WTC11 (cell line): Measurements from ENCODE around the gene LZTS2. TPM values are rescaled to one million over a fixed set of nuclear protein-coding genes. Genes with fewer than 3 reads are reported as not detected.

Experiments used
- ATAC-seq: fragments of 200-7000 bp; cut with Tn5 transposase; 2 replicates; pipeline ENCODE4 v1.10.0; 2021; ENCODE audit warnings: mild to moderate bottlenecking, moderate library complexity
- CTCF ChIA-PET: fragments of 300-600 bp; sonication (Branson Sonifier 250); formaldehyde crosslinking; loops from one replicate; lab custom pipeline; 2021; ENCODE audit warnings: antibody characterized with exemption; lab: Charles Lee
- POLR2A ChIA-PET: fragments of 350-600 bp; sonication (Branson Sonifier 250); formaldehyde crosslinking; loops from one replicate; lab custom pipeline; 2021; ENCODE audit warnings: antibody characterized with exemption; lab: Charles Lee
- DNase-seq: peaks from one replicate; pipeline ENCODE4 v3.0.0; 2021; ENCODE audit warnings: low spot score
- H3K27ac Mint-ChIP-seq: 2 replicates; pipeline ENCODE4 v1.8.0; 2021; ENCODE audit warnings: mixed read lengths
- H3K27me3 Mint-ChIP-seq: 2 replicates; pipeline ENCODE4 v1.8.0; 2021; ENCODE audit warnings: low read depth, mild to moderate bottlenecking, moderate library complexity, mixed read lengths
- H3K36me3 Mint-ChIP-seq: 2 replicates; pipeline ENCODE4 v1.8.0; 2021; ENCODE audit warnings: mixed read lengths
- H3K4me1 Mint-ChIP-seq: 2 replicates; pipeline ENCODE4 v1.8.0; 2022; ENCODE audit warnings: mixed read lengths
- H3K4me3 Mint-ChIP-seq: 2 replicates; pipeline ENCODE4 v1.8.0; 2021; ENCODE audit warnings: mild to moderate bottlenecking, moderate library complexity, mixed read lengths
- H3K9me3 Mint-ChIP-seq: 2 replicates; pipeline ENCODE4 v1.8.0; 2021; ENCODE audit warnings: mixed read lengths
- AR ChIP-seq: fragments of 250-450 bp; sonication (Bioruptor Pico); IDR thresholded peaks from 2 replicates; pipeline ENCODE4 v1.9.0; 2021; ENCODE audit warnings: mild to moderate bottlenecking
- CDX4 ChIP-seq: fragments of 250-450 bp; sonication (Bioruptor Pico); IDR thresholded peaks from 2 replicates; pipeline ENCODE4 v1.9.0; 2021; ENCODE audit warnings: moderate library complexity, mild to moderate bottlenecking, inconsistent platforms, borderline replicate concordance
- E2F4 ChIP-seq: sonication (generic); formaldehyde crosslinking; IDR thresholded peaks from 2 replicates; pipeline ENCODE4 v1.8.1; 2022; ENCODE audit warnings: low read depth, mild to moderate bottlenecking, moderate library complexity, missing genetic modification reagents, borderline replicate concordance
- E2F5 ChIP-seq: sonication (generic); formaldehyde crosslinking; IDR thresholded peaks from 2 replicates; pipeline ENCODE4 v1.8.1; 2022; ENCODE audit warnings: mild to moderate bottlenecking, moderate library complexity, missing genetic modification reagents
- ETV6 ChIP-seq: sonication (generic); formaldehyde crosslinking; IDR thresholded peaks from 2 replicates; pipeline ENCODE4 v1.8.1; 2022; ENCODE audit warnings: mild to moderate bottlenecking, missing genetic modification reagents
- JAZF1 ChIP-seq: fragments of 250-450 bp; sonication (Bioruptor Pico); IDR thresholded peaks from 2 replicates; pipeline ENCODE4 v1.9.0; 2021; ENCODE audit warnings: moderate library complexity, mild to moderate bottlenecking, inconsistent platforms
- NFE2L1 ChIP-seq: sonication (generic); formaldehyde crosslinking; IDR thresholded peaks from 2 replicates; pipeline ENCODE4 v1.8.1; 2023; ENCODE audit warnings: missing genetic modification reagents
- ZNF423 ChIP-seq: fragments of 250-450 bp; sonication (Bioruptor Pico); IDR thresholded peaks from 2 replicates; pipeline ENCODE4 v2.1.2; 2022; ENCODE audit warnings: mild to moderate bottlenecking, moderate library complexity
- ZNF425 ChIP-seq: fragments of 250-450 bp; sonication (Bioruptor Pico); conservative IDR thresholded peaks from 2 replicates; pipeline ENCODE4 v1.9.0; 2021; ENCODE audit warnings: mild to moderate bottlenecking
- total RNA-seq: library from RNA; stranded (reverse); gene quantifications from 3 replicates; pipeline ENCODE4 v1.2.3, GENCODE V29; 2021
- TF ChIP-seq, protein P1 (sequence below): sonication (generic); formaldehyde crosslinking; IDR thresholded peaks from 2 replicates; pipeline ENCODE4 v1.8.0; 2023; ENCODE audit warnings: mild to moderate bottlenecking, missing genetic modification reagents
- TF ChIP-seq, protein P2 (sequence below): sonication (generic); formaldehyde crosslinking; IDR thresholded peaks from 2 replicates; pipeline ENCODE4 v1.8.0; 2022; ENCODE audit warnings: mild to moderate bottlenecking, missing genetic modification reagents

The LZTS2 gene
- total RNA-seq, 1 experiment from 2014 or later: 84.6 TPM

- TF ChIP-seq E2F5 (CRISPR knock-in tag) (0 out of 2 replicates have a peak, but pooled peaks have one; percentile 59), AR (CRISPR knock-in tag) (no peak), ETV6 (CRISPR knock-in tag) (peak; percentile 91)
- TF ChIP-seq, protein P1, sequence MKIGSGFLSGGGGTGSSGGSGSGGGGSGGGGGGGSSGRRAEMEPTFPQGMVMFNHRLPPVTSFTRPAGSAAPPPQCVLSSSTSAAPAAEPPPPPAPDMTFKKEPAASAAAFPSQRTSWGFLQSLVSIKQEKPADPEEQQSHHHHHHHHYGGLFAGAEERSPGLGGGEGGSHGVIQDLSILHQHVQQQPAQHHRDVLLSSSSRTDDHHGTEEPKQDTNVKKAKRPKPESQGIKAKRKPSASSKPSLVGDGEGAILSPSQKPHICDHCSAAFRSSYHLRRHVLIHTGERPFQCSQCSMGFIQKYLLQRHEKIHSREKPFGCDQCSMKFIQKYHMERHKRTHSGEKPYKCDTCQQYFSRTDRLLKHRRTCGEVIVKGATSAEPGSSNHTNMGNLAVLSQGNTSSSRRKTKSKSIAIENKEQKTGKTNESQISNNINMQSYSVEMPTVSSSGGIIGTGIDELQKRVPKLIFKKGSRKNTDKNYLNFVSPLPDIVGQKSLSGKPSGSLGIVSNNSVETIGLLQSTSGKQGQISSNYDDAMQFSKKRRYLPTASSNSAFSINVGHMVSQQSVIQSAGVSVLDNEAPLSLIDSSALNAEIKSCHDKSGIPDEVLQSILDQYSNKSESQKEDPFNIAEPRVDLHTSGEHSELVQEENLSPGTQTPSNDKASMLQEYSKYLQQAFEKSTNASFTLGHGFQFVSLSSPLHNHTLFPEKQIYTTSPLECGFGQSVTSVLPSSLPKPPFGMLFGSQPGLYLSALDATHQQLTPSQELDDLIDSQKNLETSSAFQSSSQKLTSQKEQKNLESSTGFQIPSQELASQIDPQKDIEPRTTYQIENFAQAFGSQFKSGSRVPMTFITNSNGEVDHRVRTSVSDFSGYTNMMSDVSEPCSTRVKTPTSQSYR (CRISPR knock-in tag): 0 out of 2 replicates have a peak, but pooled peaks have one; percentile 48
- TF ChIP-seq, protein P2, sequence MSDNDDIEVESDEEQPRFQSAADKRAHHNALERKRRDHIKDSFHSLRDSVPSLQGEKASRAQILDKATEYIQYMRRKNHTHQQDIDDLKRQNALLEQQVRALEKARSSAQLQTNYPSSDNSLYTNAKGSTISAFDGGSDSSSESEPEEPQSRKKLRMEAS: peak; percentile 91
Observed at GRCh38 chr10:101018600-101019439, 19.2 kb downstream of the LZTS2 start (continued).

- no peaks in the 10 kb centered on the region for H3K9me3 Mint-ChIP-seq
- H3K4me1 Mint-ChIP-seq: peaks cover 11% of the 10 kb centered on the region
- TF ChIP-seq ZNF425 (CRISPR knock-in tag) (no peak), E2F4 (CRISPR knock-in tag) (no peak), NFE2L1 (CRISPR knock-in tag) (no peak), CDX4 (no peak), JAZF1 (no peak), ZNF423 (CRISPR knock-in tag) (no peak)
- peaks cover 60% of the 10 kb centered on the region for H3K27me3 Mint-ChIP-seq
- POLR2A ChIA-PET: interaction anchor here (1.1 kb wide), 1 partner anchor 23 kb away, joined by 3 read pairs; no protein-coding TSS in a partner anchor
- no peak overlapping the region for H3K27ac Mint-ChIP-seq
- CTCF ChIA-PET: interaction anchor here (0.6 to 6.7 kb wide), 34 partner anchors 8 to 570 kb away, joined by 3 to 277 read pairs (median 5); partner anchors contain the start of genes KAZALD1, LZTS2, PDZD7 and SEMA4G
- H3K36me3 Mint-ChIP-seq: no peaks in the 10 kb centered on the region
- H3K4me3 Mint-ChIP-seq: peak overlapping the region; percentile 38; the same call in 1 of the 2 replicates
- DNase-seq (no peak), ATAC-seq (no peak)
Observed at GRCh38 chr10:101019440-101019703, 19.8 kb downstream of the LZTS2 start.
